Caco-2 (cell line): ENCODE measurements around the gene MYO9A. TPM values are rescaled to one million over a fixed set of nuclear protein-coding genes. Genes with fewer than 3 reads are reported as not detected.

Source experiments
- BruUV-seq: library from RNA; stranded (reverse); fragments of 400-500 nt; replicated peaks from 2 replicates; lab custom pipeline; 2021; lab: Mats Ljungman, UMichigan
- CTCF ChIA-PET: fragments of 300-600 bp; sonication (Branson Sonifier 250); formaldehyde crosslinking; loops from one replicate; lab custom pipeline; 2022; ENCODE audit warnings: antibody characterized with exemption; lab: Charles Lee
- POLR2A ChIA-PET: fragments of 300-600 bp; sonication (Branson Sonifier 250); formaldehyde crosslinking; loops from one replicate; lab custom pipeline; 2022; ENCODE audit warnings: antibody characterized with exemption; lab: Charles Lee
- DNase-seq, 2 experiments: peaks; one replicate each; pipeline versions ENCODE4 v3.0.0 to v3.0.0-alpha.2; 2020 to 2022
- H3K27me3 ChIP-seq: replicated peaks from 2 replicates; pipeline ENCODE4 v1.6.0; 2011; ENCODE audit warnings: low read length; ENCODE audit not compliant: control insufficient read depth, insufficient read depth
- H3K36me3 ChIP-seq: 2 replicates; pipeline ENCODE4 v1.5.1; 2011; ENCODE audit warnings: low read length; ENCODE audit not compliant: control insufficient read depth, insufficient read depth
- H3K4me1 ChIP-seq: fragments of 250-450 bp; sonication (Bioruptor Pico); 2 replicates; pipeline ENCODE4 v1.5.1; 2020; ENCODE audit warnings: mild to moderate bottlenecking
- H3K4me3 ChIP-seq: 2 replicates; pipeline ENCODE4 v1.5.1; 2011; ENCODE audit warnings: low read depth, mild to moderate bottlenecking, control low read depth, low read length
- H3K9me3 ChIP-seq: fragments of 250-450 bp; sonication (Bioruptor Pico); 2 replicates; pipeline ENCODE4 v1.5.1; 2020; ENCODE audit warnings: mild to moderate bottlenecking, moderate library complexity
- H3K27ac Mint-ChIP-seq: one replicate; pipeline ENCODE4 v1.8.0; 2022; ENCODE audit warnings: mixed read lengths; ENCODE audit not compliant: unreplicated experiment
- H3K27me3 Mint-ChIP-seq: one replicate; pipeline ENCODE4 v1.8.0; 2022; ENCODE audit warnings: mixed read lengths; ENCODE audit not compliant: insufficient read depth, unreplicated experiment
- H3K36me3 Mint-ChIP-seq: one replicate; pipeline ENCODE4 v1.8.0; 2022; ENCODE audit warnings: mild to moderate bottlenecking, mixed read lengths; ENCODE audit not compliant: insufficient read depth, unreplicated experiment
- H3K4me1 Mint-ChIP-seq: one replicate; pipeline ENCODE4 v1.8.0; 2022; ENCODE audit warnings: low read depth, mixed read lengths; ENCODE audit not compliant: unreplicated experiment
- H3K4me3 Mint-ChIP-seq: one replicate; pipeline ENCODE4 v1.8.0; 2022; ENCODE audit warnings: mild to moderate bottlenecking, moderate library complexity, mixed read lengths; ENCODE audit not compliant: unreplicated experiment
- H3K9me3 Mint-ChIP-seq: one replicate; pipeline ENCODE4 v1.8.0; 2022; ENCODE audit warnings: mixed read lengths; ENCODE audit not compliant: unreplicated experiment
- CTCF ChIP-seq, 2 experiments: fragments of 200-600 bp in 1 of 2; IDR thresholded peaks; 1 replicate in 1 of 2; 2 replicates in 1 of 2; pipeline versions ENCODE4 v1.5.1 to v1.8.0; 2011 to 2022; ENCODE audit warnings: antibody characterized with exemption in 1 of 2, control low read depth in 1 of 2, inconsistent platforms in 1 of 2, low read depth in 1 of 2, low read length in 1 of 2, mild to moderate bottlenecking in 1 of 2, moderate library complexity in 1 of 2; ENCODE audit not compliant: insufficient read depth in 1 of 2, severe bottlenecking in 1 of 2, unreplicated experiment in 1 of 2
- intact Hi-C: fragments of 100-400 bp; cut with micrococcal nuclease; formaldehyde crosslinking; loops from one replicate; pipeline ENCODE4 v1.10.0; 2022; ENCODE audit not compliant: unreplicated experiment
- total RNA-seq: library from RNA; stranded (reverse); gene quantifications from 2 replicates; pipeline ENCODE4 v1.2.3, GENCODE V29; 2022

The MYO9A gene
- total RNA-seq, 1 experiment from 2014 or later: 71.9 TPM

GRCh38 chr15:72161361-72162132 lies 43.6 kb upstream of the MYO9A start:
- H3K4me1 ChIP-seq: peaks cover 11% of the 10 kb centered on the region
- peaks cover 7% of the 10 kb centered on the region for H3K4me1 Mint-ChIP-seq
- ChIA-PET POLR2A (no interaction called here), CTCF (no interaction called here)
- peak overlapping the region; percentile 20 for H3K27ac Mint-ChIP-seq
- H3K27me3 ChIP-seq: no peaks in the 10 kb centered on the region
- no peaks in the 10 kb centered on the region for H3K9me3 ChIP-seq
- H3K36me3 ChIP-seq: no peaks in the 10 kb centered on the region
- no peak for DNase-seq
- H3K36me3 Mint-ChIP-seq: no peaks in the 10 kb centered on the region
- intact Hi-C loops: no loop called here
- no peak overlapping the region for H3K4me3 ChIP-seq
- TF ChIP-seq CTCF (IDR thresholded peaks at IDR 0.05; ENCODE audit: insufficient read depth in 1 of 2, low read depth in 1 of 2, low read length in 1 of 2, severe bottlenecking in 1 of 2, unreplicated experiment in 1 of 2): no peak
- BruUV-seq: no TSS peak
- H3K27me3 Mint-ChIP-seq: no peaks in the 10 kb centered on the region
- H3K4me3 Mint-ChIP-seq: no peak overlapping the region
- no peaks in the 10 kb centered on the region for H3K9me3 Mint-ChIP-seq

- no TSS peak for BruUV-seq
- H3K9me3 Mint-ChIP-seq: no peaks in the 10 kb centered on the region
Observed at GRCh38 chr15:72160696-72161245, 42.8 kb upstream of the MYO9A start.

GRCh38 chr15:72156928-72157327 lies 39.0 kb upstream of the MYO9A start:
- ChIA-PET POLR2A (no interaction called here), CTCF (interaction anchor here (1.3 to 1.6 kb wide), 3 partner anchors 11 to 354 kb away, joined by 3 to 8 read pairs (median 3); no protein-coding TSS in a partner anchor)
- BruUV-seq: no TSS peak
- no peak for DNase-seq
- Mint-ChIP-seq H3K36me3 (no peaks in the 10 kb centered on the region), H3K27ac (no peak overlapping the region), H3K9me3 (no peaks in the 10 kb centered on the region), H3K4me1 (peaks cover 14% of the 10 kb centered on the region), H3K4me3 (no peak overlapping the region), H3K27me3 (no peaks in the 10 kb centered on the region)
- intact Hi-C loops: loop anchor here (1.0 to 10.0 kb wide), 5 partner anchors 38 to 402 kb away; partner anchors contain the start of genes MYO9A and SENP8
- TF ChIP-seq CTCF (IDR thresholded peaks at IDR 0.05; ENCODE audit: insufficient read depth in 1 of 2, low read depth in 1 of 2, low read length in 1 of 2, severe bottlenecking in 1 of 2, unreplicated experiment in 1 of 2): no peak
- Histone ChIP-seq H3K27me3 (no peaks in the 10 kb centered on the region), H3K9me3 (no peaks in the 10 kb centered on the region), H3K36me3 (no peaks in the 10 kb centered on the region), H3K4me1 (peaks cover 10% of the 10 kb centered on the region), H3K4me3 (no peak overlapping the region)

More at GRCh38 chr15:72160696-72161245, 42.8 kb upstream of the MYO9A start:
- Histone ChIP-seq H3K9me3 (no peaks in the 10 kb centered on the region), H3K4me1 (peaks cover 11% of the 10 kb centered on the region), H3K27me3 (no peaks in the 10 kb centered on the region), H3K4me3 (no peak overlapping the region), H3K36me3 (no peaks in the 10 kb centered on the region)
- intact Hi-C loops: no loop called here
- Mint-ChIP-seq H3K27me3 (no peaks in the 10 kb centered on the region), H3K27ac (no peak overlapping the region), H3K36me3 (no peaks in the 10 kb centered on the region), H3K4me1 (peaks cover 7% of the 10 kb centered on the region), H3K4me3 (no peak overlapping the region)
- CTCF ChIA-PET: no interaction called here
- DNase-seq: no peak
- TF ChIP-seq CTCF (IDR thresholded peaks at IDR 0.05; ENCODE audit: insufficient read depth in 1 of 2, low read depth in 1 of 2, low read length in 1 of 2, severe bottlenecking in 1 of 2, unreplicated experiment in 1 of 2): no peak
- POLR2A ChIA-PET: no interaction called here
